Hematopoietic multipotent progenitor cell treated with erythropoietin and hydrocortisone succinate and interleukin-3 and kit ligand, for 17 days (in vitro differentiated cells): Measurements from ENCODE around the gene PBX1.

Experiments used
- DNase-seq: peaks from one replicate; pipeline ENCODE4 v3.0.0-alpha.2; 2015; ENCODE audit warnings: low spot score

PBX1 gene

DNA sequence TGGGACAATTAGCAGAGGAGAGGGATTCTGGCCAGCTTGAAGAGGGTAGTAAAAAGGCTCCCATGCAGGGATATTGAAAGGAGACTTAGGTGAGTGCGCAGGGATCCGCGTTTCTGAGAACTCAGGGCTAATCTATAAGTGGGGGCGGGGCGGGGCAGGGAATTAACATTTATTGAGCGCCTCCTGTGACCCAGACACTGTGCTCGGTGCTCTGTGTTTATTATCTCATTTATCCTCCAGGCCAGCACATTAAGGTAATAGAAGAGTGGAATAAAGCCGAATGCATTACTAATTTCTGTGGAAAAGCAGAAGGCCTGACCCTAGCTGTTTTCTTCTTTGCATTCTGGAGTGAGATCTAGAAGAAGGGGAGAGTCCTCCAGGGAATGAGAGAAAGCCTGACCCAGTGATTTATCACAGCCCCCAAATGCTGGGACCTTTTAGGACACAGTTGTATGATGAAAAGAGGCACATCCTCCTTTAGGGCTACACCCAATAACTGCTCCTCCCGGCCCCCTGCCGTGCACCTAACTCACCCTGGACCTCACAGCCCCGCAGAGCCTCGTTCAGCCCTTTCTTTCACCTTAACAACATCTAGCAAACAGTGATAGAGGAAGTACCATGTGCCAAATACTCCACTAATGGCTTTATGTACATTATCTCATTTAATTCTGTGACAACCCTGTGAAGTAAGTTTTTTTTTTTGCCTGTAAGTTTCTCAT lies 317.6 kb downstream of the PBX1 start:
- no peak for DNase-seq

DNA sequence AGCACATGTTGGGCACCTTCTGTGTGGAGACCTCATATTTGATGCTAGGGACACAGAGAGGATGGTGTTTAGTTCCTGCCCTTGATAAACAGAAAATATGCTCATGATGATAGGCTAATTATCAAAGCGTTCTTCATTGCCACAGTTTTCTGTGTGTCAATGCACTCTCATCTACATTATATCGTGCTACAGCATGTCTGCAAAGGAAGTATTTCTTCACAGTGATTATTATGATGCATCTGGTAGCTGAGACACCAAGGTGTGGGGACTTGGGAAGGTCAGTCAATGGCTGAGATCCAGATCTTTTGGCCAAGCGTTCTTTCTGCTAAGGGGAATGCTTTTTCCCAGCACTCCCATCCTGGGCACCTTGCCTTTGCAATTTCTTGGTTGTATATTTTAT lies 321.2 kb downstream of the PBX1 start:
- DNase-seq = no peak

DNA sequence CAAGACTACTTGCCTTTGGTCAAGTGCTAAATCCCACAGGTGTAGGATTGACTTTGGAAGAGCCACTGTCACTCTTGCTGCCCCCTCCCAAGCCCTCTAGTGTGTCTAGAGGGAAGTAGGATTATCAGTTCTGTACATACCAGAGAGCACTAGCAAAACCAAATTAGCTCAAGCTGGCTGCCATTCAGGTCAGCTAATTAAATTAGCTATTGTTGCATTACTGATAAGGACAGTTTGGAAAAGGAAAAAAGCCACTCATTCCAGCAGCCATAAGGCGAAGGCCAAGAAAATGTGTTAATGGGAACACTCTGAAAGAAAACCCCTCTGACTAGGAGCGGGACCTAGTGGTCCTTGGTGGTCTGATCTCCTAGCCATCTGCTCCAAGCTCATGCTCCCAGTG lies 321.7 kb downstream of the PBX1 start:
- no peak for DNase-seq

DNA sequence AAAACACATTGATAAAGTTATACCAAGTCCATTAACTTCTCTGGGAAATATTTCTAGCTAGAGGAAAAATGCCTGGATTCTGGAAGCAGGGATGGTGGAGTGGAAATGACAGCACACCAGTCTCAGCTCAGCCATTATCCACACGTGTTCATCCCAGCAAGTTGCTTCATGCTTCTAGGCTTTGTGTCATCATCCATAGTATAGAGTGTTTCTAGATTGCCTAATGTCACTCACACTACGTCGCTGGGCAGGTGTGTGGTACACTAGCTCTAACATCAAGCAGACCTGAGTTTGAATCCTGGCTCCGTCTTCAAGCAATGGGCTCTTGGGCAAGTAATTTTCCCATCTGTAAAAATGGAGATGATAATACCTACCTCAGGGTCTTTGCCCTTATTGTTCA lies 326.3 kb downstream of the PBX1 start:
- DNase-seq = no peak

DNA sequence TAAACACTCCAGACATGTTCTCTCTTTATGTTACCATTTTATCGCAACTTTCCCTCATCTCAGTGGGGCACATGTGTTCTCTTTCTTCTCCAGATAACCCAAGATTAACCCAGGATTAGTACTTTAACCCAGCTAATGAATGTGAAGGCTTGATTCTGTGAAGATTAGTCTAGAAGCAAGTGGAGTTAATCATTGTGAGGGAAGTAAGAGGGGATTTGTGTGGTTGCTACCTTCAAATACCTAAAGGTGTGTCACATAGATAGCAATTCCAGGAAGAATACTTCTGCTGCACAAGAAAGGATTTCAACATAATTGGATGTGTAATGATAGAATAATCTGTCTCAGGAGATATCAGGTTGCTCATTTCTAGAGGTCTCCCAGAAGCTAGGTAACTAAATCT lies 327.1 kb downstream of the PBX1 start:
- no peak for DNase-seq

DNA sequence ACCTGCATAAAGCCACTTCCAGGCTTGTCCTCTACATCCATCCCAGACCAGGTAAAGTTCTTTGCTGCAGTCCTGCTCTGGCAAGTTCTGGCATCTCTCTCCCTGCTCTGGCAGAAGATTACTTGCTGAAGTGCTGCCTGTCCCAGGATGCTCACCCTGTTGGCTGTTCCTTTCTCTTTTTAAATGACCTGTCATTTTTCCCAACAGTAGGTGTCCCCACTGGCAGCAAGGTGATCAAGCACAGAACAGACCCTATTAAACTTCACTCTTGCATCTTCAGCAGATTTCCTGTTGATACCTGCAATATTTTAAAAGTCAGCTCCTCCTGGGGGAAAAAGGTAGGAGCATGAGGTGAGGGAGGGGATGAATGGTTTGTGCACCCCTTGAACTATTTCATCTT lies 332.6 kb downstream of the PBX1 start:
- DNase-seq = no peak

DNA sequence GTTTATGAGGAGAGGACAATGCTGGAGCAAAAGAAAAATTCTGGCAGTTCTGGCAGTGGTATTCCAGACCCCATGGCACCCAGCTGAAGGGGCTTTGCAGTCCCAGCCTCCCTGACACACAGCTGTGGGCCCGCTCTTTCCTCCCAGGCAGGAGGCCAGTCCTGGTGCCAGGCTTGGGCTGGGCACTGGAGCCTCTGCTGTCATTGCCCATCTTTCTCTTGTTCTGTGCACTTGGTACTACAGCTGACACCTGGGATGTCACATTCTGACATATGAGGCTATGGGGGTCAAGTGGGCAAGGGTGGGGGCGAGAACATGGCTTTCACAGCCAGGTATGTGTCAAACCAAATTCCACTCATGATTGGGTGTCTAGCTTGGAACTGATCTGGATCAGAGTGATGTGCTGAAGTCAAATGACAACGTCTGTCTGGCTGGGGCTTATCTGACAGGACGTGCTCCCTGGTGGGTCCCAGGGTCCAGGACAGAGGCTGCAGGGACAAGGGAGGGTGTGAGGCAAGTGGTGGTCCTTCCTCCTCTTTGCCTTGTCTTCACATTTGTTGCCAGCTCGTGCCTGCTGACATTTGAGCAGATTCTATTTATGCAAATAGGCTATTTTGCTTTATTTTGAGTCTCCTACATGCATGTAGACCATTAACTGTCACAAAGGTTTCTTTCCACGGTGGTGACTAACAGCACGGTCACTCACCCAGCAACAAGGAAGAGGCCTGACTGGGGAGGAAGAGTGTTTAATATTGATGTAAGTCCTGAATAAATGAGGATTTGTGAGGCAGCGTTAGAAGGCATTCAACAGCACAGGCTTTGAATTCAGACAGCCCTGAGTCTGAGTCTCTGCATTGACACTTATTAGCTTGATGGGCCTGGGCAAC lies 336.3 kb downstream of the PBX1 start:
- no peak for DNase-seq

DNA sequence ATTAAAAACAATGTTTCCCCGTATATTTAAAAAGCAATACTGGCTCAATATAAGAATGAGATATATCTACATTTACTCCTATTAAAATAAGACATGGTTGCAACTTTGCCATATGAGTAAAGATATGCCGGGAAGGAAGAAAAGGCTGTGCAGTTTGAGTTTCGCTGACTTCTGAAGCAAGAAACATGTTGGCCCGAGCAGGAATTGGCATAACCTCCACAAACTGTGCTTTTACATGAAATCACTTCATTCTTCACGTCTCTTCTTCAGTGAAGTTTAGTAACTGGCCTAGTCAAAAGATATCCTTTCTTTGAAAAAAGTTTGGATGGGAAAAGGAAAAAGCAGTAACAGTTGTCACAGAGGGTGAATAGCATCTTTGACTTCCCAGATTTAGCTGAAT lies 342.0 kb downstream of the PBX1 start:
- no peak for DNase-seq
